NCI-H146 treated with DMSO at 0.1 percent for 48 hours (cell line): Measurements from ENCODE around the gene PARP8.
"Not testable (repeated sequence)": the region's sequence is repeated elsewhere in the genome, so short reads cannot be mapped to it uniquely, and the experiment has no call there.

ENCODE experiments used
- DNase-seq: peaks from one replicate; lab custom pipeline; 2025; ENCODE audit not compliant: unreplicated experiment; lab: John Stamatoyannopoulos, UW

The PARP8 gene

DNA sequence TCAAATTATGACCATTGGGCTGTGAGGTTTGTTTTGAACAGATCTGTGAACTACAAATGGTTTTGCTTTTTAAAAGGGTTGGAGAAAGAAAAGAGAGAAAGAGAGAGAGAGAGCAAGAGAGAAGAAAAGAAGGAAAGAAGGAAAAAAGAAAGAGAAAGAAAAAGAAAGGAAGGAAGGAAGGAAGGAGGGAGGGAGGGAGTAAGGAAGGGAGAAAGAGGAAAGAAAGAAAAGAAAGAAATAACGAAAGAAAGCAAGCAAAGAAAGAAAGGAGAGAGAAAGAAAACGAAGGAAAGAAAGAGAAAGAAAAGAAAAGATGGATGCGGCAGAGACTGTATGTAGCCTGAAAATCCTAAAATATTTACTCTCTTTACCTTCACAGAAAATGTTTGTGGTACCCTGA is 104.0 kb downstream of the PARP8 start:
- no peak for DNase-seq

DNA sequence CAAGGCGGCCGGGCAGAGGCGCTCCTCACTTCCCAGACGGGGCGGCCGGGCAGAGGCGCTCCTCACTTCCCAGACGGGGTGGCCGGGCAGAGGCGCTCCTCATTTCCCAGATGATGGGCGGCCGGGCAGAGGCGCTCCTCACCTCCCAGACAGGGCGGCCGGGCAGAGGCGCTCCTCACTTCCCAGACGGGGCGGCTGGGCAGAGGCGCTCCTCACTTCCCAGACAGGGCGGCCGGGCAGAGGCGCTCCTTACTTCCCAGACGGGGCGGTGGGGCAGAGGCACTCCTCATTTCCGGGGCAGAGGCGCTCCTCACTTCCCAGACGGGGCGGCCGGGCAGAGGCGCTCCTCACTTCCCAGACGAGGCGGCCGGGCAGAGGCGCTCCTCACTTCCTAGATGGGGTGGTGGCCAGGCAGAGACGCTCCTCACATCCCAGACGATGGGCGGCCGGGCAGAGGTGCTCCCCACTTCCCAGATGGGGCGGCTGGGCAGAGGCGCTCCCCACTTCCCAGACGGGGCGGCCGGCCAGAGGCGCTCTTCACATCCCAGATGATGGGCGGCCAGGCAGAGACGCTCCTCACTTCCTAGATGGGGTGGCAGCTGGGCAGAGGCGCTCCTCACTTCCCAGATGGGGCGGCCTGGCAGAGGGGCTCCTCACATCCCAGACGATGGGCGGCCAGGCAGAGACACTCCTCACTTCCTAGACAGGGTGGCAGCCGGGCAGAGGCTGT is 108.2 kb downstream of the PARP8 start:
- not testable (repeated sequence) for DNase-seq

GRCh38 chr5:50786073-50786472 is 119.6 kb downstream of the PARP8 start:
- no peak for DNase-seq

DNA sequence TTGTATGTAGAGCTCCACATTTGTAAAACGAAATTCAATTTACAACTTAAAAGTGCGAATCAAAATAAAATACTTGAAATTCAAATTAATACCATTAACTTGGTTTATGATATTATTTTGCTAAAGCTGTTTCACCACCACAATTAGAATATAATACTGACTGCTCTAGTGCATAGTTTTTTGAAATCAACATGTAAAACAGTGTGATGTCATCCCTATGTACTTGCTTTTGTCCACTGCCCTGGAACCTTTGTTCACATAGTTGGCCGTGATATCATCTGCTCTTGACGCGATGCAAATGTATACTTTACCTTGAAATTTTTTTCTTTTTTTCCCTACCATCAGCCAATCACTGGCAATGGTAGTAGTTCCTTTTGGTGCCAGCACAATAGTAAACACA is 125.4 kb downstream of the PARP8 start:
- no peak for DNase-seq

GRCh38 chr5:50792843-50793242 is 126.4 kb downstream of the PARP8 start:
- no peak for DNase-seq

DNA sequence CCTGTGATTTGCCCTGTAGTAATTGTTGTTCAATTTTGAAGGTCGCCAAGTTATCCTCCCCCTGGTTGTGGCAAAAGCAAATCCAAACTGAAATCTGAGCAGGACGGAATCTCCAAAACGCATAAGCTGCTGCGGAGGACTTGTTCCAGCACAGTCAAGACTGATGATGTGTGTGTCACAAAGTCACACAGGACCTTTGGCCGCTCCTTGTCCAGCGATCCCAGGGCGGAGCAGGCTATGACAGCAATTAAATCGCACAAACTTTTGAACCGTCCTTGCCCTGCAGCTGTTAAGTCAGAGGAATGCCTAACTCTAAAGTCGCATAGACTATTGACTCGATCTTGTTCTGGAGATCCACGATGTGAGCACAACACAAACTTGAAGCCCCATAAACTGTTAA is 128.4 kb downstream of the PARP8 start:
- no peak for DNase-seq

- DNase-seq = no peak
Observed at GRCh38 chr5:50798002-50798401, 131.6 kb downstream of the PARP8 start.

DNA sequence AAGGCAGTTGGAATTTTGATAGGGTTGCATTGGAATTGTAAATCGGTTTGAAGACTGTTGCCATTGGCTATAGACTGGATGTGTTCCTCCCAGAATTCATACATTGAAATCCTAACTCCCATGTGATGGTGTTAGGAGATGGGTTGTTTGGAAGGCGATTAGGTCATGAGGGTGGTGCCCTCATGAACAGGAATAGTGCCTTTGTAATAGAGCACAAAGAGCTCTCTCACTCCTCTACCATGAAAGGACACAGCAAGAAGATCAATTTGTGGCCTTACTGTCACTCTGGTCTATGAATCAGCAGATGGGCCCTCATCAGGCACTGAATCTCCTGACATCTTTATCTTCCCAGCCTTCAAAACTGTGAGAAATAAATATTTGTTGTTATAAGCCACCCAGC is 133.2 kb downstream of the PARP8 start:
- DNase-seq = no peak

- DNase-seq = no peak
Observed at GRCh38 chr5:50800410-50800809, 134.0 kb downstream of the PARP8 start.

- DNase-seq = no peak
Observed at GRCh38 chr5:50807661-50808060, 141.2 kb downstream of the PARP8 start.

DNA sequence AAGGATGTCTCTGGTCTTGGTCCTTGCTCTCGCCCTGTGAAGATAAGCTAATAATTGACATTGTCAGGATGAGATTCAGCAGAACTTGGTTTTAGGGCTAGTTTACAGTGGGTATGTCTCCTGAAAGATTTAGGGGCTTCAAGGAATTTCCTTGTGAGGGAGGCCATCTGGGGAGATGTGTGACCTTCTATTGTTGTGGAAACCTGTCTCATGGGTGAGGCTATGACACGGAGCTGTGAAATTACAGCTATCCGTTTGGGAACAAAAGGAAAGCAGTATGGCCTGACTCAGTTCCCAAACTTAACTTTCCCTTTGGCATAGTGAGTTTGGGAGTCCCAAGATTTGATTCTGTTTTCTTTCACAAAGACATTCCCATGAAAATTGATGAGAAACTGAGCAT is 142.0 kb downstream of the PARP8 start:
- no peak for DNase-seq

DNA sequence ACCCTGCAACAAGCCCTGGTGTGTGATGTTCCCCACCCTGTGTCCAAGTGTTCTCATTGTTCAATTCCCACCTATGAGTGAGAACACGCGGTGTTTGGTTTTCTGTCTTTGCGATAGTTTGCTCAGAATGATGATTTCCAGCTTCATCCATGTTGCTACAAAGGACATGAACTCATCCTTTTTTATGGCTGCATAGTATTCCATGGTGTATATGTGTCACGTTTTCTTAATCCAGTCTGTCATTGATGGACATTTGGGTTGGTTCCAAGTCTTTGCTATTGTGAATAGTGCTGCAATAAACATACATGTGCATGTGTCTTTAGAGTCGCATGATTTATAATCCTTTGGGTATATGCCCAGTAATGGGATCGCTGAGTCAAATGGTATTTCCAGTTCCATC is 145.3 kb downstream of the PARP8 start:
- not testable (repeated sequence) for DNase-seq

GRCh38 chr5:50813691-50814090 is 147.3 kb downstream of the PARP8 start:
- DNase-seq = no peak

DNA sequence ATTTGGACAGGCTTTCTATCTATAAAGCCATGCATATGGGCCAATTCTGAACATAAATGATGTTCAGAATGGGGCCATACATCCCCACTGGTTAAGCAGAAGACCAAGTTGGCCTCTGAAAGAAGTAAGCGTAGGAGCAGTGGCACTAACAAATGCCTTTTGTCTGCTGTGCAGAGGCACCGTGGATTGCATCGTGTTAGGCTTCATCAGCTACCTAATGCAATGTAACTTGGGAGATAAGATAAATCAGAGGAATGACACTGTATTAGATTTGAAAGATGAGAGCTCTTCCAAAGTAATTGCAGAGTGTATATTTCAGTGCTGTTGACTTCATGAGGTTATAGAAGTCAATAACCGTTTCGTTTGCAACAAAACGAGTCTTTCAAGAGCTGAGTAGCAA is 148.1 kb downstream of the PARP8 start:
- DNase-seq = no peak

- DNase-seq = no peak
Observed at GRCh38 chr5:50822046-50822445, 155.6 kb downstream of the PARP8 start.

DNA sequence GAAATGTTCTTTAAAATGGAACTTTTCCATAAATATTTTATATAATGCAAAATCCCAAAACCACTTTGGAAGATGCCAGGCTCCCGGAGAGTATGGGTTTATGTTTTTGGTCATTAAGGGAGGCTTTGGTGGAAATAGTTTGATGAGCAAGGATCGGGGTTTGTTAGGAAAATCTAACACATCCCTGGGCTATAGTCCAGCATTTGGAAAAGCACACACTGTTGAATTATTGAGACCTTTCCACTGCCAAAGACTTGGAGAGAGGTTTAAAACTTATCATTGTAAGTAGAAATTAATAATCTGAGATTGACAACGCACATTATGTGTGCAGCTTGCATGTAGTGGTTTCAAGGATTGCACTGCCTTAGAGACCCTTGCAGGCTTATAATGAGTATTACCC is 156.3 kb downstream of the PARP8 start:
- DNase-seq = no peak

DNA sequence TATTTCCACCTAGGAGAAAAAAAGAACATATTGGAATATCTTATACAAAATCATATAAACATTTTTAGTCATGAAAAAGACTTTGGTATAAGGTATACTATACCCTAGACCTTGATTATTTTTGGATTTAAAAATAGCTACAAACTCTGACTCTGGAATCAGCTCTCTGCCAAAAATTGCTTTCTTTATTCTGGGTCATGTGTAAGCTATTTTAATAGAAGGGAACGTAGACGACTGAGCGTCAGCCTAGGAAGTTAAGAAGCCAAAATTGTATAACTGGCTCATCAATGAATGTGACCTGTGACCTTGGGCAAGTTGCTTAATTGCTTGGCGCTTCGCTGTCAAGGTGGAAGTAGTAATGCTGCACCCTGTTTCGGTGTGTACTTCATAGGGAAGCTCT is 157.1 kb downstream of the PARP8 start:
- DNase-seq = no peak

- no peak for DNase-seq
Observed at GRCh38 chr5:50824109-50824508, 157.7 kb downstream of the PARP8 start.

DNA sequence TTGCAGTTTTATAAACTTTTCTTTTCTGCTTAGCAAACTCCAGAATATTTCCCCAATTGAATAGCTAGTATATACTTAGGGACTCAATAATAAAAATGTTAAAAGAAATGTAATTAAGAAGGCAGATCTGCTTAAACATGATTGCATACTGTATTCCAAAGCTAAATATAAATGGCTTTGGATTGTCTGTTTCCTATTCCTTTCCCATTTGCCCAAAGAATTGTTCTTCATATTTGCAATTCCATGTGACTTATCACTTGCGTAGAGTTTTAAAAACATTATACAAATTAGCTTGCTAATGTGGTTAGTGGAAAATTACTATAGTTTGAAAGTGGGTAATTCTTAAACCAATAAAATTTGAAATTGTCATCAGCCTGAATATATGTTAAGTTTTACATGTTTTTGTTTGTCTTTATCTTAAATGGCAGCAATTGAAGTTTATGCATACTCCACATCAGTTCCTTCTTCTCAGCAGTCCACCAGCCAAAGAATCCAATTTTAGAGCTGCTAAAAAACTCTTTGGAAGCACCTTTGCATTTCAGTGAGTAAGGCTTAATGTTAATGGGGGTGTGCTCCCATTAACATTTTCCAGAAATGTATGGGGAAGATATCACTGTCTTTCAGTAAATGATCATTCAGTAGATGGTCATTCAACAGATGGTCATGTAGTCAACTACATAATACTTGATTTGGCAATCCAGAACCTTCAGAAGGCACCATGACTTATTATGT is 161.2 kb downstream of the PARP8 start:
- no peak for DNase-seq

DNA sequence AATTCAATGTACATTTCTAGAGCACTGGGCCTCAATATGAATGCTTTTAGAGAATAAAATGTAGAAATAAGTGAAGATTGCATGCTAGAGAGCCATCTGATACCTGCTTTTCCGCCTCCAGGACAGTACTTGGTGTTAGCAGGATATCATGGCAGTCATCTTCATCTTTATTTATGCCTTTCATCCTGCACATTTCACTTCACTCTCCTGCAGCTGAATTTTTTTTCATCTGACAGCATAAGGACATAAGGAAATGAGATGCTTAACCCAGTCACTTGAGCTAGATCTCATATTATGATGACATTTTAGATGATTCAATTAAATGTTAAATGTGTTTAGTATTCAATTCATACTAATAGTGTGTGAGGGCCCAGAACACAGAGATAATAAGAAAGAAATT is 162.6 kb downstream of the PARP8 start:
- no peak for DNase-seq

GRCh38 chr5:50832657-50833284 is 166.3 kb downstream of the PARP8 start:
- DNase-seq = no peak

DNA sequence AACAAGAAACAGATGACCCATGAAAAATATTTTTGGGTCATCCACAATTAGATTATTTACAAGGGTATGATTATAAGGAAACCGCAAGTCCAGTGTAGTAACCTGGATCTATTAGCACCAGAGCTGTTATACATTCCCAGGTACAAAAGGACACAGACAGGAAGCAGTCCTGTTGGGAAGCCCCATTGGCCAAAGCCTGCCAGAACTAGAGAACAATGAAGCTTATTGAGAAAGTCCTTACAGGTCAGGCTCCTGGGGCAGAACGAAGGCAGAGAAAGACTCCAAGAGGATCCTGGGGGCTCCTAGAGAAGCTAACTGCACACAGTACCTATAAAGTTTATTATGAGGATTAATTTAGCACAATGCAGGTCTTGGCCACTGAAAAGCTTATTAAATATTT is 169.9 kb downstream of the PARP8 start:
- no peak for DNase-seq
